ENCODE results near the gene ADAM15. TPM values are rescaled to one million over a fixed set of nuclear protein-coding genes. Genes with fewer than 3 reads are reported as not detected.

The ADAM15 gene
- polyA plus RNA-seq, 1 of the 3 experiments (the other 2 are of a cell fraction) = 60.1 TPM

DNA sequence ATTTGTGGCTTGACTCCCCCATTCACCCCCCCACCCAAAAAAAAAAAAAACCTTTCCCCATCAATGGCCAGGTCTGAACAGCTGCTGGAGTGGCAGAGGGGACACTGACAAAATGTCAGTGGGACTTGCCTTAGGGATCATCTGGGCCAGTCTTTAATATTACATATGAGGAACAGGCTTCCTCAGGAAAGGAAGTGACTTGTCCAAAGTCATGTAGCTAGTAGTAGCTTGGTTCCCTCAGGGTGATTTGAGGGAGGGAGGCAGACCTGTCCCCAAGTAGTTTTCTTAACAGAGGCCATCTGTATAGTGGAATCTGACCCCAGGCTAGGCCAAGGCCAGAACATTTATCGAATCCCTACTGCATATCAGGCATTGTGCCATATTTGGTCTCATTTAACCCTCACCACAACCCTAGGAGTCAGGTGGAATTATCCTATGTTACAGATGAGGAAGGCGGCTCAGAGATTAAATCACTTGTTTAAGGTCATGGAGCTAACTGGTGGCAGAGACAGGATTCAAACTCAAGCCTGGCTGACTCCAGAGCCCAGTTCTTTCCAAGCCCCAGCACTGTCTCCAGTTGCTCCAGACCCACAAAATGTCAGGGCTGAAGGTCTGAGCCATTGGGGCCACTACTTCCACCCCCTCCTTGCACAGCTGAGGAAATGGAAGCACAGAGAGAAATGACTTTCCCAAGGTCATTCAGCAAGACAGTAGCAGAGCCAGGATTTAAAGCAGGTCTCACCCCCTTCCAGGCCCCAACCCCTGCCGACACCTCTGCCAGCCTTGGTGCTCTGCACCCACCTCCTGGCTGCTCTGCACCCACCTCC is 38.1 kb upstream of the ADAM15 start:
- Histone ChIP-seq H3K36me3 (replicated peaks in 1 of 2; ENCODE audit: control insufficient read depth in 1 of 2, insufficient read depth in 2 of 2, low read length in 1 of 2) (peaks cover 0 to 22% of the 10 kb centered on the region in 2 experiments), H3K4me2 (no peak overlapping the region), H3F3A (replicated peaks; ENCODE audit: insufficient read depth) (peaks cover 6% of the 10 kb centered on the region), H3K27ac (ENCODE audit: low read depth in 2 of 2, low read length in 1 of 2) (no peak overlapping the region; a peak in 1 of 4 replicates), H3K4me1 (ENCODE audit: control insufficient read depth in 1 of 2, insufficient read depth in 2 of 2, low read depth in 1 of 2, low read length in 1 of 2) (peaks cover 0 to 15% of the 10 kb centered on the region in 2 experiments; a peak in 1 of 4 replicates), H3K4me3 (ENCODE audit: low read depth in 2 of 2, low read length in 1 of 2) (no peak overlapping the region), H3K9ac (no peak overlapping the region), H2AFZ (ENCODE audit: low read depth) (no peak overlapping the region), H3K9me3 (no peaks in the 10 kb centered on the region), H3K27me3 (ENCODE audit: insufficient read depth) (no peaks in the 10 kb centered on the region), H3K9me2 (no peaks in the 10 kb centered on the region), H3K79me2 (ENCODE audit: insufficient read depth) (no peaks in the 10 kb centered on the region), H4K20me1 (ENCODE audit: insufficient read depth) (0 out of 2 replicates have a peak, but pooled peaks cover 3% of the 10 kb centered on the region)
- ChIA-PET CTCF (interaction anchor here (1.0 to 9.3 kb wide), 7 partner anchors 9 to 69 kb away, joined by 3 to 149 read pairs (median 3); partner anchors contain the start of genes ADAM15 and ZBTB7B), POLR2A (no interaction called here)
- WGBS (ENCODE audit: low lambda C conversion rate) = 73% methylated on average over 3 of the region's 3 CpGs
- no peak for TF ChIP-seq SIN3A (IDR thresholded peaks at IDR 0.05; ENCODE audit: borderline replicate concordance, low read depth, low read length)
- TF ChIP-seq GATA2 (CRISPR knock-in tag; IDR thresholded peaks at IDR 0.05) = no peak
- TF ChIP-seq JUND (IDR thresholded peaks at IDR 0.05) = no peak
- no peak for TF ChIP-seq ELF1 (IDR thresholded peaks at IDR 0.05)
- no peak for TF ChIP-seq GABPA (IDR thresholded peaks at IDR 0.05; ENCODE audit: low read depth)
- TF ChIP-seq, protein P1, sequence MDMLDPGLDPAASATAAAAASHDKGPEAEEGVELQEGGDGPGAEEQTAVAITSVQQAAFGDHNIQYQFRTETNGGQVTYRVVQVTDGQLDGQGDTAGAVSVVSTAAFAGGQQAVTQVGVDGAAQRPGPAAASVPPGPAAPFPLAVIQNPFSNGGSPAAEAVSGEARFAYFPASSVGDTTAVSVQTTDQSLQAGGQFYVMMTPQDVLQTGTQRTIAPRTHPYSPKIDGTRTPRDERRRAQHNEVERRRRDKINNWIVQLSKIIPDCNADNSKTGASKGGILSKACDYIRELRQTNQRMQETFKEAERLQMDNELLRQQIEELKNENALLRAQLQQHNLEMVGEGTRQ (IDR thresholded peaks at IDR 0.05; ENCODE audit: borderline replicate concordance, low read depth, low read length) = no peak
- TF ChIP-seq EP300 (IDR thresholded peaks at IDR 0.05; ENCODE audit: borderline replicate concordance in 1 of 2, low read depth in 1 of 2, low read length in 1 of 2) = no peak
- no peak for TF ChIP-seq NRF1 (IDR thresholded peaks at IDR 0.05; ENCODE audit: low read depth, low read length)
- no peak for TF ChIP-seq RCOR1 (IDR thresholded peaks at IDR 0.05; ENCODE audit: low read length)
- no peak for TF ChIP-seq NFIC (IDR thresholded peaks at IDR 0.05; ENCODE audit: borderline replicate concordance)
- TF ChIP-seq TEAD4 (IDR thresholded peaks at IDR 0.05; ENCODE audit: borderline replicate concordance, insufficient read depth) = no peak
- TF ChIP-seq RAD21 (IDR thresholded peaks at IDR 0.05; ENCODE audit: low read length) = no peak
- no peak for TF ChIP-seq EZH2phosphoT487 (IDR thresholded peaks at IDR 0.05; ENCODE audit: borderline replicate concordance, low read depth)
- no peak for TF ChIP-seq FOXM1 (IDR thresholded peaks at IDR 0.05; ENCODE audit: low read depth)
- TF ChIP-seq FOSL2 (IDR thresholded peaks at IDR 0.05; ENCODE audit: borderline replicate concordance, low read depth) = no peak
- no peak for TF ChIP-seq YY1 (IDR thresholded peaks at IDR 0.05; ENCODE audit: low read depth)
- TF ChIP-seq TAF1 (IDR thresholded peaks at IDR 0.05; ENCODE audit: borderline replicate concordance, low read depth, low read length) = no peak
- DNase-seq = no peak

GRCh38 chr1:155013632-155014031 is 37.5 kb upstream of the ADAM15 start:
- CTCF ChIA-PET = interaction anchor here (0.6 to 9.3 kb wide), 5 partner anchors 13 to 70 kb away, joined by 3 to 149 read pairs (median 7); partner anchors contain the start of gene ZBTB7B
- H3K27me3 ChIP-seq (ENCODE audit: insufficient read depth) = no peaks in the 10 kb centered on the region
- no peaks in the 10 kb centered on the region for H3K9me3 ChIP-seq
- peaks cover 0 to 22% of the 10 kb centered on the region in 2 experiments for H3K36me3 ChIP-seq (replicated peaks in 1 of 2; ENCODE audit: control insufficient read depth in 1 of 2, insufficient read depth in 2 of 2, low read length in 1 of 2)
- no peak overlapping the region for H2AFZ ChIP-seq (ENCODE audit: low read depth)
- POLR2A ChIA-PET = no interaction called here
- TF ChIP-seq EZH2phosphoT487 (IDR thresholded peaks at IDR 0.05; ENCODE audit: borderline replicate concordance, low read depth) (no peak), FOXJ3 (CRISPR knock-in tag; IDR thresholded peaks at IDR 0.05) (no peak), TEAD4 (IDR thresholded peaks at IDR 0.05; ENCODE audit: borderline replicate concordance, insufficient read depth) (no peak)
- TF ChIP-seq, protein P1 (IDR thresholded peaks at IDR 0.05; ENCODE audit: borderline replicate concordance, low read depth, low read length) = no peak
- H3K27ac ChIP-seq (ENCODE audit: low read depth in 2 of 2, low read length in 1 of 2) = no peak overlapping the region
- peaks cover 6% of the 10 kb centered on the region for H3F3A ChIP-seq (replicated peaks; ENCODE audit: insufficient read depth)
- no peak overlapping the region for H3K4me3 ChIP-seq (ENCODE audit: low read depth in 2 of 2, low read length in 1 of 2)
- H3K4me1 ChIP-seq (ENCODE audit: control insufficient read depth in 1 of 2, insufficient read depth in 2 of 2, low read depth in 1 of 2, low read length in 1 of 2) = peaks cover 0 to 15% of the 10 kb centered on the region in 2 experiments; a peak in 1 of 4 replicates
- H3K9ac ChIP-seq = no peak overlapping the region
- no peaks in the 10 kb centered on the region for H3K9me2 ChIP-seq
- no peak overlapping the region for H3K4me2 ChIP-seq
- 80% methylated on average over 1 of the region's 8 CpGs for WGBS (ENCODE audit: low lambda C conversion rate)
- no peak for DNase-seq
- no peaks in the 10 kb centered on the region for H3K79me2 ChIP-seq (ENCODE audit: insufficient read depth)
- 0 out of 2 replicates have a peak, but pooled peaks cover 3% of the 10 kb centered on the region for H4K20me1 ChIP-seq (ENCODE audit: insufficient read depth)

Measured in SK-N-SH (cell line).